ENCODE results near the gene GBGT1.
A peak's percentile ranks its signal among the peaks of the same experiment; 100 is the strongest.

The GBGT1 gene

GRCh38 chr9:133147412-133148198 is 16.1 kb downstream of the GBGT1 start:
- Histone ChIP-seq H3K36me3 (no peaks in the 10 kb centered on the region), H3K4me3 (ENCODE audit: low read depth, low read length) (peak overlapping the region; percentile 69), H3K27me3 (no peaks in the 10 kb centered on the region), H3K9me3 (no peaks in the 10 kb centered on the region), H3K4me1 (peaks cover 20% of the 10 kb centered on the region)
- peak; percentile 86 for DNase-seq
- TF ChIP-seq CTCF (IDR thresholded peaks at IDR 0.05; ENCODE audit: low read depth, low read length): peak; percentile 97

GRCh38 chr9:133146746-133147411 is 16.8 kb downstream of the GBGT1 start:
- no peak for DNase-seq
- no peaks in the 10 kb centered on the region for H3K9me3 ChIP-seq
- H3K27me3 ChIP-seq: no peaks in the 10 kb centered on the region
- H3K4me3 ChIP-seq (ENCODE audit: low read depth, low read length): peak overlapping the region; percentile 69; the same call in 1 of the 2 replicates
- TF ChIP-seq CTCF (IDR thresholded peaks at IDR 0.05; ENCODE audit: low read depth, low read length): no peak
- H3K36me3 ChIP-seq: no peaks in the 10 kb centered on the region
- peaks cover 27% of the 10 kb centered on the region for H3K4me1 ChIP-seq

GRCh38 chr9:133144904-133145851 is 18.5 kb downstream of the GBGT1 start:
- Histone ChIP-seq H3K4me3 (ENCODE audit: low read depth, low read length) (peak overlapping the region; percentile 43), H3K9me3 (no peaks in the 10 kb centered on the region), H3K27me3 (no peaks in the 10 kb centered on the region), H3K36me3 (no peaks in the 10 kb centered on the region), H3K4me1 (peaks cover 42% of the 10 kb centered on the region)
- no peak for TF ChIP-seq CTCF (IDR thresholded peaks at IDR 0.05; ENCODE audit: low read depth, low read length)
- no peak for DNase-seq

GRCh38 chr9:133144142-133144903 is 19.4 kb downstream of the GBGT1 start:
- DNase-seq: peak; percentile 88
- peaks cover 43% of the 10 kb centered on the region for H3K4me1 ChIP-seq
- TF ChIP-seq CTCF (IDR thresholded peaks at IDR 0.05; ENCODE audit: low read depth, low read length): peak; percentile 93
- H3K9me3 ChIP-seq: no peaks in the 10 kb centered on the region
- peak overlapping the region; percentile 43 for H3K4me3 ChIP-seq (ENCODE audit: low read depth, low read length)
- H3K36me3 ChIP-seq: no peaks in the 10 kb centered on the region
- H3K27me3 ChIP-seq: no peaks in the 10 kb centered on the region

- TF ChIP-seq CTCF (IDR thresholded peaks at IDR 0.05; ENCODE audit: low read depth, low read length): no peak
- no peaks in the 10 kb centered on the region for H3K9me3 ChIP-seq
- H3K36me3 ChIP-seq: no peaks in the 10 kb centered on the region
- no peaks in the 10 kb centered on the region for H3K27me3 ChIP-seq
- DNase-seq: no peak
- peaks cover 45% of the 10 kb centered on the region for H3K4me1 ChIP-seq
- peak overlapping the region; percentile 43 for H3K4me3 ChIP-seq (ENCODE audit: low read depth, low read length)
These were observed 20.0 kb downstream of the GBGT1 start for GRCh38 chr9:133143639-133144141.

Data from BE2C (cell line).